OCI-LY7 (cell line): ENCODE results near the gene YTHDF1. TPM values are rescaled to one million over a fixed set of nuclear protein-coding genes. Genes with fewer than 3 reads are reported as not detected.

Experiments
- BruUV-seq: library from RNA; stranded (reverse); fragments of 400-500 nt; replicated peaks from 2 replicates; lab custom pipeline; 2021; lab: Mats Ljungman, UMichigan
- CTCF ChIA-PET: fragments of 300-600 bp; sonication (Branson Sonifier 250); formaldehyde crosslinking; loops from one replicate; lab custom pipeline; 2022; ENCODE audit warnings: antibody characterized with exemption; ENCODE audit not compliant: unreplicated experiment; lab: Charles Lee
- POLR2A ChIA-PET: fragments of 300-600 bp; sonication (Branson Sonifier 250); formaldehyde crosslinking; loops from one replicate; lab custom pipeline; 2022; ENCODE audit warnings: antibody characterized with exemption; lab: Charles Lee
- DNase-seq: peaks from one replicate; pipeline ENCODE4 v3.0.0-alpha.2; 2015; ENCODE audit warnings: low spot score
- H2AFZ ChIP-seq: fragments of 200-600 bp; sonication (generic), shearing (Covaris generic); 2 replicates; pipeline ENCODE4 v1.6.1; 2014; ENCODE audit warnings: mild to moderate bottlenecking, antibody characterized with exemption, low read length, moderate library complexity
- H3K27ac ChIP-seq: fragments of 200-600 bp; sonication (generic); 2 replicates; pipeline ENCODE4 v1.5.1; 2014; ENCODE audit warnings: mixed run types, low read depth, mild to moderate bottlenecking, moderate library complexity, low read length, inconsistent platforms; ENCODE audit not compliant: poor library complexity, severe bottlenecking
- H3K36me3 ChIP-seq: fragments of 200-600 bp; sonication (generic); 2 replicates; pipeline ENCODE4 v1.6.1; 2014; ENCODE audit warnings: mild to moderate bottlenecking, antibody characterized with exemption, low read length, moderate library complexity, mixed read lengths; ENCODE audit not compliant: insufficient read depth
- H3K4me1 ChIP-seq: fragments of 200-600 bp; sonication (generic); 2 replicates; pipeline ENCODE4 v1.5.1; 2014; ENCODE audit warnings: mild to moderate bottlenecking, low read length; ENCODE audit not compliant: insufficient read depth, poor library complexity, severe bottlenecking
- H3K4me2 ChIP-seq: fragments of 200-600 bp; sonication (generic); 2 replicates; pipeline ENCODE4 v1.6.1; 2014; ENCODE audit warnings: mild to moderate bottlenecking, low read length
- H3K4me3 ChIP-seq: fragments of 200-600 bp; sonication (generic); 2 replicates; pipeline ENCODE4 v1.5.1; 2014; ENCODE audit warnings: mild to moderate bottlenecking, low read depth, low read length; ENCODE audit not compliant: poor library complexity, severe bottlenecking
- H3K79me2 ChIP-seq: fragments of 200-600 bp; sonication (generic); 2 replicates; pipeline ENCODE4 v1.6.1; 2016; ENCODE audit warnings: low read depth, mild to moderate bottlenecking, low read length, moderate library complexity, mixed read lengths; ENCODE audit not compliant: insufficient read depth
- H3K9me2 ChIP-seq: fragments of 200-600 bp; sonication (generic); 2 replicates; pipeline ENCODE4 v1.6.1; 2016; ENCODE audit warnings: mild to moderate bottlenecking, low read length, mixed read lengths; ENCODE audit not compliant: insufficient read depth
- H3K9me3 ChIP-seq: fragments of 200-600 bp; sonication (generic); 2 replicates; pipeline ENCODE4 v1.6.1; 2014; ENCODE audit warnings: mild to moderate bottlenecking, mixed run types, low read length, mixed read lengths
- H4K20me1 ChIP-seq: fragments of 200-600 bp; sonication (generic); 2 replicates; pipeline ENCODE4 v1.6.1; 2014; ENCODE audit warnings: mild to moderate bottlenecking, antibody characterized with exemption, low read length, moderate library complexity, mixed read lengths; ENCODE audit not compliant: insufficient read depth
- CTCF ChIP-seq: fragments of 200-600 bp; sonication (generic); conservative IDR thresholded peaks from 2 replicates; pipeline ENCODE4 v1.5.1; 2014; ENCODE audit warnings: mild to moderate bottlenecking, antibody characterized with exemption, low read length, moderate library complexity, mixed read lengths
- EZH2phosphoT487 ChIP-seq: fragments of 200-600 bp; sonication (generic); IDR thresholded peaks from 2 replicates; pipeline ENCODE4 v1.6.1; 2018; ENCODE audit warnings: low read depth, borderline replicate concordance, mild to moderate bottlenecking, mixed run types, antibody characterized with exemption, low read length, moderate library complexity, mixed read lengths
- intact Hi-C: fragments of 100-400 bp; cut with micrococcal nuclease; formaldehyde crosslinking; loops from one replicate; pipeline ENCODE4 v1.10.0; 2022; ENCODE audit not compliant: unreplicated experiment
- total RNA-seq, 2 experiments: library from RNA; depleted of rRNA in 1 of 2; stranded (reverse); fragments of >200 nt in 1 of 2; shearing (Covaris generic) in 1 of 2; gene quantifications; 2 replicates each; pipeline ENCODE4 v1.2.3, GENCODE V29; 2014 to 2022

Gene YTHDF1
- total RNA-seq, 2 experiments from 2014 or later = 31.3 to 42.7 TPM

DNA sequence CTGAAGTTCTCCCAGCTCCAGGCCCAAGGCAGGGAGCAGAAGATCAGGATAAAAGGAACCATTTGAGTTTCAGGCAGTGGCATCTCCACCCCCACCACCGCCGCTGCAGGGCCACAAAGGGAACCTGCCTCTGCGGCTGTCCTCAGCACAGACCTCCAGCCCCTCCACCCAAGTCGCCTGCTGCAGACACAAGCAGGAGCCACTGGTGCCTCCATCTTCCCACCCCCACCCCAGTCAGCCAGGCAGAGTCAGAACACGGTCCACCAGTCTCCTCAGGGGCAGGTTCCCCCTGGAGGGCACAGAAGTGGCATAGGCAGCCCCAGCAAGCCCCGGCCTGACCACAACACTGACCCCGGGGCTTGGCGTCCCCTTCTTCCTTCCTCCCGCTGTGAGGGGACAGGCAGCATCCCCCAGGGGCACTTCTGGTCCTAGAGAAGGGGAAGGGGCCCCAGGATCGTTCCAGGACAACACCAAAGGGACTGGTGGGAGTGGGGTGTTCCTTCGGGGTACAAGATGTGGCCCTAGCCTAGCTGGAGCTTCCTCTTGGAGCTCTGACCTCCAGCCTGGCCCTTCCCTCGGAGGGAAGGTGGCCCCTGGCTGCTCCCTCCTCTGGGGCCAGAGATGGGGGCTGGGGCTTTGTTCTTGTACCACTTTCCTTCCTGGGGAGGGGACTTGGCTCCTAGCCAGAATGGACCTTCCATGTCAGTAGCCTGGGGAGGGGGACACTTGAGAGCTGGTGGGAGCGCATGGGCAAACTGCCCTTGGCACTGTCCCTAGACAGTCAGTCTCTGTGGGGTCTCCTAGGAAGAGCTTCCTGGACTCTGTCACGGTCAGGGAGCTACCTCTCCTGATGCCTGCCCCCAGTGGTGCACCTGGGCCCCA, 36.0 kb downstream of the YTHDF1 start:
- Histone ChIP-seq H3K27ac (no peak overlapping the region), H3K36me3 (no peaks in the 10 kb centered on the region), H3K4me1 (no peaks in the 10 kb centered on the region), H3K9me2 (no peaks in the 10 kb centered on the region), H3K4me3 (no peak overlapping the region), H3K79me2 (no peaks in the 10 kb centered on the region), H3K9me3 (no peaks in the 10 kb centered on the region), H2AFZ (no peak overlapping the region), H3K4me2 (peak overlapping the region; percentile 20; the same call in 1 of the 2 replicates), H4K20me1 (no peaks in the 10 kb centered on the region)
- intact Hi-C loops = no loop called here
- DNase-seq = no peak
- CTCF ChIA-PET = interaction anchor here (0.6 kb wide), 1 partner anchor 22 kb away, joined by 3 read pairs; no protein-coding TSS in a partner anchor
- BruUV-seq = no TSS peak
- POLR2A ChIA-PET = no interaction called here
- TF ChIP-seq EZH2phosphoT487 (no peak), CTCF (no peak; the same call in 1 of the 2 replicates)

DNA sequence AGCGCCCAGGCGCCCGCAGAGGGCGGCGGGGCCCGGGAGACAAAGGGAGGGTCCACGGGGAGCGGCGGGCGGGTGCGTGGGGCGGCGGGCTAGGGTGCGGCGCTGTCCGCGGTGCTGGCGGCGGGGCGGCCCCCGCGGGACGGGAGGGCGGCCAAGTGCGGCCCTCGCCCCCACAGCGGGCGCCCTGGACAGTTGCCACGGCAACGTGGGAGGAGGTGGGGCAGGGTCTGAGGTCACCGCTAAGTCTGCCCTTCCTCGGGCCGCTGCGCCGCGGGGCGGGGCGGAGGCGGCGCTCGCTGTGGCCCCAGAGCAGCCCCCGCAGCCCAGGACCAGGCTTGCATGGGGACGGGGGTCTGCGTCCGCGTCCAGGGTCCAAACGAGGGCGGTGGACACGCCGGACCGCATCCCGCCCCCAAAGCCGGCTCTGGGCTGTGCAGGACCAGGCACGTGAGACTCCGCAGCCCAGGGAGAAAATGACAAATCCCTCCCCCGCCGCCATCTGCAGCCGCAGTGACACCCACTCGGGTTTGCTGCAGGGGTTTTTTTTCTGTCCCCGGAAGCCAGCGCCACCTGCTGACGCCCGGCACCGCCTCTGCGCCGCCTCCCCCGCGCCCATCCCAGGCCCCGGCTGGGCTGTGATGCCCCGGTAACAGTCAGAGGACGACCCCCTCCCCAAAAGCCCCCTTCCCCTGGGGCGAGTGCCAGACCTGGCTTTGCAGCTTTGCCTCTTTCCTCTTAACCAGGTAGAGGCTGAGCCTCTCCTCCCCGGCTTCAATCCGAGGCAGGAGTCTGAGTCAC, 36.8 kb downstream of the YTHDF1 start:
- Histone ChIP-seq H3K27ac (no peak overlapping the region), H4K20me1 (no peaks in the 10 kb centered on the region), H3K9me2 (no peaks in the 10 kb centered on the region), H3K9me3 (no peaks in the 10 kb centered on the region), H2AFZ (no peak overlapping the region), H3K79me2 (no peaks in the 10 kb centered on the region), H3K36me3 (no peaks in the 10 kb centered on the region), H3K4me2 (peak overlapping the region; percentile 37; the same call in 1 of the 2 replicates), H3K4me3 (no peak overlapping the region), H3K4me1 (no peaks in the 10 kb centered on the region)
- ChIA-PET CTCF (no interaction called here), POLR2A (no interaction called here)
- intact Hi-C loops = no loop called here
- BruUV-seq = no TSS peak
- TF ChIP-seq EZH2phosphoT487 = no peak
- TF ChIP-seq CTCF = peak; percentile 74
- peak; percentile 30 for DNase-seq
